HG03039 (cell line): ENCODE measurements around the gene BCL2A1.
"Not testable (repeated sequence)": the region's sequence is repeated elsewhere in the genome, so short reads cannot be mapped to it uniquely, and the experiment has no call there.

ENCODE experiments used
- ATAC-seq: cut with Tn5 transposase; IDR thresholded peaks from one replicate; pipeline ENCODE4 v1.9.1; 2021; ENCODE audit warnings: mild to moderate bottlenecking, moderate library complexity; ENCODE audit not compliant: unreplicated experiment

BCL2A1 gene

DNA sequence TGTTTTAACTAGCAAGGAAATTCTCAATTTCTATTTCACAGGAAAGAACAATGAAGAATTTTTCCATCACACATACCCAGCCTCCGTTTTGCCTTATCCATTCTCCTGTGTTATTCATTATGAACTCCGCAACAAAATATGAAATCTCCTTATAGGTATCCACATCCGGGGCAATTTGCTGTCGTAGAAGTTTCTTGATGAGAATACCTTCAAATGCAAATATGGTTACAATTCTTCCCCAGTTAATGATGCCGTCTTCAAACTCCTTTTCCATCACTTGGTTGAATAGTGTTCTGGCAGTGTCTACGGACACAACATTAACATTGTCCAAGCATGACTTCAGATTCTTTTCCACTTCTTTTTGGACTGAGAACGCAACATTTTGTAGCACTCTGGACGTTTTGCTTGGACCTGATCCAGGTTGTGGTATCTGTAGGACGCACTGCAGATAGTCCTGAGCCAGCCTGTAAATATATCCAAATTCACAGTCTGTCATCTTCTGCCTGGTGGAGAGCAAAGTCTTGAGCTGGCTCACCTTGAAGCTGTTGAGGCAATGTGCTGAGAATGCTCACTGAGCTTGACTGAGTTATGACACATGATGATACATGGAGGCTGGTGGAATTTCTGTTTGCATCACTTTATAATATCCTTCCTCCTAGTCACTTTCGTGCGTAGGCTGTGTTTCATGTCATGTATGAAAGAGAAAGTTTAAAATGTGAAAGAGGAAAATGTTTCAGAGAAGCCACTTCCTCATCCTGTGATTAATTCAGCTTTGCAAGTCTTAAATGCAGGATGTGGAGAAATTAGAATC is at the start of gene BCL2A1:
BCL2A1 (minus strand) TSS at position 573 of the 811 bp plus-strand sequence; CDS start at position 496, 77 bp downstream.
- peak; percentile 38 for ATAC-seq

DNA sequence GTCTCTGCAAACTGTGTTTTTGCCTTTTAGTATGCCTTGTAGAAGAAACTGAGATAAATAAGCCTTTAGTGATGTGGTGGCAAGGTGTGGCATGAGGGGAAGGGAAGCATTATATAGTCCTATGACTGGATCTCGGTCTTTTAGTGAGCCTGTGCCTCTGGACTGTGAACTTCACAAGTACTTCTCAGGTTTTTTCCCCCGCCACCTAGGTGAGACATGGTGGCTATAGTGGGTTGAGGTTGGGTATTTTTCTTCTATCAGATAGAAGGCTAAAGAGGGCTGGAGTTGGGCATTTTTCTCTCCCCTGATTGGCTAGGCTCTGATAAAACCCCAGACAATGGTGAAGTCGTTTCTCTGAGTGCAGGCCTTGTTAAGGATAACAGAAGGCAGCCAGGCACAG is 49.7 kb upstream of the BCL2A1 start:
- ATAC-seq: no peak

DNA sequence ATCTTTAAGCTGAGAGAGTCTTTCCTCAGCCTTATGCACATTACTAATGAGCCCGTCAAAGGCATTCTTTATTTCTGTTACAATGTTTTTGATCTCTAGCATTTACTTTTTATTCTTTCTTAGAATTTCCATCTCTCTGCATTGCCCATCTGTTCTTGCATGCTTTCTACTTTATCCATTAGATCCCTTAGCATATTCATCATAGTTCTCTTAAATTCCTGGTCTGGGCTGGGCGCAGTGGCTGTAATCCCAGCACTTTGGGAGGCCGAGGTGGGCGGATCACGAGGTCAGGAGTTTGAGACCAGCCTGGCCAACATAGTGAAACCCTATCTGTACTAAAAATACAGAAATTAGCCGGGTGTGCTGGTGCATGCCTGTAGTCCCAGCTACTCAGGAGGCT is 49.2 kb upstream of the BCL2A1 start:
- not testable (repeated sequence) for ATAC-seq

DNA sequence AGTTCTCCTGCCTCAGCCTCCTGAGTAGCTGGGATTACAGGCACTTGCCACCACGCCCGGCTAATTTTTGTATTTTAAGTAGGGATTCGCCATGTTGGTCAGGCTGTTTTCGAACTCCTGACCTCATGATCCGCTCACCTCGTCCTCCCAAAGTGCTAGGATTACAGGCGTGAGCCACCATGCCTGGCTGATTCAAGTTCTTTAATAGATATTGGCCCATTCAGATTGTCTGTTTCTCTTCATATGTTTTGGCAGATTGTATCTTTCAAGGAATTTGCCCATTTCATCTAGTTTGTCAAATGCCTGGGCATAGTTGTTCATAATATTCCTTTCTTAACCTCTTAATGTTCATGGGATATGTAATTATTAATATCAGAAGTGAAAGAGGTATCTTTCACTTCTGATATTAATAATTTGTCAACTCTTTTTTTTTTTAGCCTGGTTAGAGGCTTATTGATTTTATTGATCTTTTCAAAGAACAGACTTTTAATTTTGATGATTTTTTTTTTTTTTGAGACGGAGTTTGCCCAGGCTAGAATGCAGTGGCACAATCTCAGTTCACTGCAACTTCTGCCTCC is 48.3 kb upstream of the BCL2A1 start:
- no peak for ATAC-seq

DNA sequence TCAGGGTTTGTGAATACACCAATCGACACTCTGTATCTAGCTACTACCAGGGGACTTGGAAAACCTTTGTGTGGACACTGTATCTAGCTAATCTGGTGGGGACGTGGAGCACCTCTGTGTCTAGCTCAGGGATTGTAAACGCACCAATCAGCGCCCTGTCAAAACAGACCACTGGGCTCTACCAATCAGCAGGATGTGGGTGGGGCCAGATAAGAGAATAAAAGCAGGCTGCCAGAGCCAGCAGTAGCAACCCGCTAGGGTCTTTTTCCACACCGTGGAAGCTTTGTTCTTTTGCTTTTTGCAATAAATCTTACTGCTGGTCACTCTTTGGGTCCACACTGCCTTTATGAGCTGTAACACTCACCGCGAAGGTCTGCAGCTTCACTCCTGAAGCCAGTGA is 46.1 kb upstream of the BCL2A1 start:
- not testable (repeated sequence) for ATAC-seq

DNA sequence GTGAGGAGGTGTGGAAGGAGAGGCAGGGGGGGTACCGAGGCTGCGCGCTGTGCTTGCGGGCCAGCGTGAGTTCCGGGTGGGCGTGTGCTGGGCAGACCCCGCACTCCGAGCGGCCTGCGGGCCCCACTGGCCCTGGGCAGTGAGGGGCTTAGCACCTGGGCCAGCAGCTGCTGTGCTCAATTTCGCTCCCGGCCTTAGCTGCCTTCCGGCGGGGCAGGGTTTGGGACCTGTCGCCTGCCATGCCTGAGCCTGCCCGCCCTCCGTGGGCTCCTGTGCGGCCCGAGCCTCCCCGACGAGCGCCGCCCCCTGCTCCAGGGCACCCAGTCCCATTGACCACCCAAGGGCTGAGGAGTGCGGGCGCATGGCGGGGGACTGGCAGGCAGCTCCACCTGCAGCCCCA is 45.5 kb upstream of the BCL2A1 start:
- ATAC-seq: not testable (repeated sequence)

DNA sequence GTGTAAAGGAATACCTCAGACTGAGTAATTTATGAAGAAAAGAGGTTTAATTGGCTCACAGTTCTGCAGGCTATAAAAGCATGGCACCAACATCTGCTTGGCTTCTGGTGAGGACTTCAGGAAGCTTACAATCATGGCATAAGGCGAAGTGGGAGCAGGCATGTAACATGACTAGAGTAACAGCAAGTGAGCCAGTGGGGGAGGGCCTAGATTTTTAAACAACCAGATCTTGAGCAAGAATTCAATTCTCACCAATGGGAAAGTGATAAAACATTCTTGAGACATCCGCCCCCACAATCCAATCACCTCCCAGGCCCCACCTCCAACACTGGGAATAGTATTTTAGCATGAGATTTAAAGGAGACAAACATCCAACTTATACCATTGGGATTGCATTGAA is 44.2 kb upstream of the BCL2A1 start:
- no peak for ATAC-seq

DNA sequence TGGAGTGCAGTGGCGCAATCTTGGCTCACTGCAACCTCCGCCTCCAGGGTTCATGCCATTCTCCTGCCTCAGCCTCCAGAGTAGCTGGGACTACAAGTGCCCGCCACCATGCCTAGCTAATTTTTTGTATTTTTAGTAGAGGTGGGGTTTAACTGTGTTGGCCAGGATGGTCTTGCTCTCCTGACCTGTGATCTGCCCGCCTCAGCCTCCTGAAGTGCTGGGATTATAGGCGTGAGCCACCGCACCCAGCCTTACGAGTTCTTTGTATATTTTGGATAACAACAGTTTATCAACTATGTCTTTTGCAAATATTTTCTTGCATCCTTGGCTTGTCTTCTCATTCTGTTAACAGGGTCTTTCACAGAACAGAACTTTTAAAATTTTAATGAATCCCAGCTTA is 43.2 kb upstream of the BCL2A1 start:
- not testable (repeated sequence) for ATAC-seq

DNA sequence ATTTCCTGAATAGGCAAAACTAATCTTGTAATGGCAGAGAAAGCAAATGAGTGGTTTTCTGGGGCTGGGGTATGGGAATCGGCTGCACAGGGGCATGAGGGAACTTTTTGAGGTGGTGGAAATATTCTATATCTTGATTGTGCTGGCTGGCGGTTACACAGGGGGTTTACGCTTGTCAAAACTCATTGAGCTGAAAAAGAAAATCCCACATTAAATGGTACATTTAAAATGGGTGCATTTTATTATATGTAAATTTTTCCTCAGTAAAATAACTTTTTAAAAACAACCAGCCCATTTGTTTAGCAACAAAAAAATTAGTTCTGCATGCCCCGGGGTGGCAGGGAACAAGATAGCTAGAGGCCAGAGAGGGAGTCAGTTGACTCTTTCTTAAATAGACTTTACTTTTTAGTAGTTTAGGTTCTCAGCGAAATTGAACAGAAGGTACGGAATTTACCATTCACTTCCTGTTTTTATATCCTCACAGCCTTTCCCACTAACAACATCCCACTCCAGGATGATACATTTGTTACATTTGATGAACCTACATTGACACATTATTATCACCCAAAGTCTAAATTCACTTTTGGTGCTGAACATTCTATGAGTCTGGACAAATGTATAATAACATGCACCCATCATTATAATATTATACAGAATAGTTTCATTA is 41.2 kb upstream of the BCL2A1 start:
- ATAC-seq: no peak

DNA sequence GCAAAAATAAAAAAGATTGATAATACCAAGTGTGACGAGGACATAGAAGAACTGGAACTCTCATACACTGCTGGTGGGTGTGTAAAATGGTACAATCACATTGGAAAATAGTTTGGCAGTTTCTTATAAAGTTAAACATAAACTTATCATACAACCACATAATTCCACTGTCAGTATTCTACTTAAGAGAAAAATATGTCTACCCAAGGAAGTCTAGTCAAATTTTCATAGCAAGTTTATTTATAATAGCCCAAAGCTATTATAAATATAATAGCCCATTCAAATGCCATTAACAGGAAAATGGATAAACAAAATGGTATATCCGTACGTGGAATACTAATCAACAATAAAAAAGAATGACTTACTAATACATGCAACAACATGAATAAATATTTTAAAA is 40.6 kb upstream of the BCL2A1 start:
- no peak for ATAC-seq

DNA sequence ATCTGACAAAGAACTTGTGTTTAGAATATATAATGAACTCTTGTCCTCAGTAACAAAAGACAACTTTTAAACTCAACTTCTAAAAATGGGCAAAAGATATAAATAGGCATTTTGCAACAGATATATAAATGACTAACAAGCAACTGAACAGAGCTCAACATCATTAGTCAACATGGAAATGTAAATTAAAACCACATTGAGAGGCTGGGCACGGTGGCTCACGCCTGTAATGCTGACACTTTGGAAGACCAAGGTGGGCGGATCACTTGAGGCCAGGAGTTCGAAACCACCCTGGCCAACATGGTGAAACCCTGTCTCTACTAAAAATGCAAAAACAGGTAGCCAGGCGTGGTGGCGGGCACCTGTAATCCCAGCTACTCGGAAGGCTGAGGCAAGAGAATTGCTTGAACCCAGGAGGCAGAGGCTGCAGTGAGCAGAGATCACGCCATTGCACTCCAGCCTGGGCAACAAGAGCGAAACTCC is 40.1 kb upstream of the BCL2A1 start:
- ATAC-seq: peak; percentile 43

DNA sequence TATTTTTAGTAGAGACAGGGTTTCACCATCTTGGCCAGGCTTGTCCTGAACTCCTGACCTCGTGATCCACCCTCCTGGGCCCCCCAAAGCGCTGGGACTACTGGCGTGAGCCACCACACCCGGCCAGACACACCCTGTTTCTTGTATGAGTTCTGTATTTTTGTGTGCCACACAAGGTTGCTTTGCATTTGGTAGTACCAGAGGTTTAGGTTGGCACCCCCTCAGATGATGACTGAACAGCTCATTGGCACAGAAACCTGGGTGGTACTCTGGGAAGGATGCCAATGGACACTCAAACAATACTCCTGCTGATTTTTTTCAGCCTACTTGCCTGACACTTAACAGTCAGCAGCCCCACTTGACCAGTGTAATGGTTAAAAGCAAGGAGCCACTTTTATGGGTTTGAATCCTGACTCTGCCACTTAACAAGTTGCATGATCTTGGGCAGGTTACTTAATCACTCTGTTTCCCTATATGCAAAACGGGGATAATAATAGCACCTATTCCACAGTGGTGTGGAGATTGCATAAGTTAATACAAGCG is 39.2 kb upstream of the BCL2A1 start:
- no peak for ATAC-seq

DNA sequence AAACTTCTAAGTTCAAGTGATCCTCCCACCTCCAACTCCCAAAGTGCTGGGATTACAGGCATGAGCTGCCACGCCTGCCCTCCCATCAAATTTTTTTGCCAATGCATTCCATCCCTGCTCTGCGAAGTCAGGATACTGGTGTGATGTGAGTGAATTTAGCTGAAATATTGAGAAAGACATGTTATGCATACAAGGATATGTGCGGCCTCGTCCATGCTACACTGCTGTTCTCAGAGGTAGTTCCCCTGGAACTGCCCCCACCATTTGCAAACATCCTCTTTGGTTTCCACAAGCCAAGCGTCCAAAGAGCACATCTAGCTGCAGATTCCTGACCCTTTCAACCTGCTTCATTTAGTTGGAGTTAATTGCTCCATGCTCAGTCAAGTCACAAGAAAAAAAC is 36.5 kb upstream of the BCL2A1 start:
- no peak for ATAC-seq

DNA sequence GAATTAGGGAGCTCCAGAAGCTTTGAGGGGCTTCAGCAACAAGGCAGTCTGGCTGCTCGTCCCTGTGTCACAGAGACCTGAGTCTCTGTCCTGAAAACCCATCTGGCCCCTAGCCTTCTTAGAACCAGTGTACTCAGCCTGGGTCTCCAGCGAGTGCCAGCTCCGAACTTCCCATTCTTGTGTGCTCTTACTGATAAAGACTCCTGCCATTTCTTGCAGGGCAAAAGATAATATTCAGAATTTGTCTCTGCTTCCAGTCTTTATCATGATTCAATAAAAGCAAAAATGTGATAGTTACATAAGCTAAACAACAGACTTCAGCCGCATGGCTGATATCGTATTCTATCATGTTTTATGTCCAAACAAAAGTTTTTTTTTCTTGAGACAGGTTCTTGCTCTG is 36.0 kb upstream of the BCL2A1 start:
- no peak for ATAC-seq

DNA sequence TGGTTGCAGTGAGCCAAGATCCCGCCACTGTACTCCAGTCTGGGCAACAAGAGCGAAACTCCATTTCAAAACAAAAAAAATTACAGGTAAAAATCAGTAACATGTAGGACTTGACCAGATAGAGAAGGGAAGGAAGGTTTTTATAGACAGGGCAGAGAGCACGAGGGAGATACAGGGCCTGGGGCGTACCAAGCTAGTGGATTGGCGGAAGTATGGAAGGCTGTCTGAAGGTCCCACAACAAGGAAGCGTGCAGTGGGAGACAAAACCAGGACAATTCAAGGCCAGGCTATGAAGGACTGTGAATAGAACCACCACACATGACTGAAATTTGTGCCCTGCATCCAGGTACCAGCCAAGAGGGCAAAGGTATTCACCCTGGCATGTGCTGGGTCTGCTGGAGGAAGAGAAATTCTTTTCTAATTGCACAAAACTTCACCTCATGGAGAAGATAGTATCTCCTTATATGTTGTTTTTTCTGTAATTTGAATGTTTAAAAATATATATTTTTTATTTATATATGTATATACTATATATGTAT is 33.0 kb upstream of the BCL2A1 start:
- ATAC-seq: no peak

DNA sequence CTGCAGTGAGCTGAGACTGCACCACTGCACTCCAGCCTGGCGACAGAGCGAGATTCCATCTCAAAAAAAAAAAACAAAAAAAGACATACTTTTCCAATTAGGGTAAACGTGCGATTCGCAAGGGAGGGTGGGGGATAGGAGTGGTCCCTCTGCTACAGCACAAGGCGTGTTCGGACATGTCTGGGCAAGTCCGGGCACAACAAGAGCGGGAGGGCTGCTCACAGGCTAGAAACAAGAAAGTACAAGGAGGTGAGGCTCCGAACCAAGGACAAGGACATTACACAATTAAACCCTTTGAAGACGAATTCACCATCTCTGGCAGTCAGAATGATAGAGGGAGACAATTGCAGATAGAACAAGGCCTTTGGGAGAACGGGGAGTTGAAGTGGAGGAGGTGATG is 32.2 kb upstream of the BCL2A1 start:
- no peak for ATAC-seq

DNA sequence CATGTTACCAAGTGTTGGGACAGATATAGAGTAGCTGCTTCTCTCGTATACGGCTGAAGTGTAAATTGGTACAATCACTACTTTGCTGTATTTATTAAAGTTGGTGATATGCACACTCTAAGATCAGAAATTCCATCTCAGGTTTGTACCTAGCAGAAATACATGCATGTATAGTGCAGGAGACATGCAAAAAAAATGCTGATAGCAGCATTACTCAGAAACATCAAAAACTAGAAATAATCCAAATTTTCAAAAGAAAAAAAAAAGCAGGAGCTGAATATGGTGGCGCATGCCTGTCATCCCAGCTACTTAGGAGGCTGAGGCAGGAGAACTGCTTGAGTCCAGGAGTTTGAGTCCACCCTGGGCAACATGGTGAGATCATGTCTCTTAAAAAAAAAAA is 31.3 kb upstream of the BCL2A1 start:
- ATAC-seq: no peak

DNA sequence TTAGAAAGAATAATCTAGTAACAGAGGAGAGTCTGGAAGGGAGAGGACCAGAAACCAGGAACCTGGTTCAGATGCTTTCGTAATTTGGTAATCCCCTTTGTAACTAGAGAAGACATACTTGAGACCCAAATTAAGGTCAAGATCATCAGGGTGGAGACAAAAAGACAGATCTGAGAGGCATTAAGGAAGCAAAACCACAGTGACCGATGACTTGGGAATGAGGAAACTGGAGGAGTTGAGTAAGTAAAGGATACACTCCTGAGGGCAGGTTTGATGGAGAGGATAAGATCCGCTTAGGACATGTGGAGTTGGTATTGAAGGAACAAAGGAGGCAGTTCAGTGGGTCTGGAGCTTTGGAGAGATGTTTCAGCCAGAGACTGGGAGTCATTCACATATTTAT is 23.6 kb upstream of the BCL2A1 start:
- no peak for ATAC-seq

DNA sequence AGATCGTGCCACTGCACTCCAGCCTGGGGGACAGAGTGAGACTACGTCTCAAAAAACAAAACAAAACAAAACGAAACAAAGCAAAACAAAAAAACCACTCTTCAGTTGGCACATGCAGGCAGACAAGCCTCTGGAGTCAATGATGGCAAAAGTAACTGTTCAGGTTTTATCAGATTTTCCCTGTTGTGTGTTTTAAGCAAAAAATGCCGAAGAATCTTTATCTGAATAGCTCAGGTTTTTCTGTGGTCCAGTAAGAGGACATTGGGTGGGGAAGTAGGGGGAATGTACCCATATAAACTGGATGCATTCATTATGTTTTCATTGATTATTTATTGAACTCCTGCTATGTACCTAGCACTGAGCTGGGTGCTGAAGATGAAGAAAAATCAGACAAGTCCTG is 20.8 kb upstream of the BCL2A1 start:
- no peak for ATAC-seq

DNA sequence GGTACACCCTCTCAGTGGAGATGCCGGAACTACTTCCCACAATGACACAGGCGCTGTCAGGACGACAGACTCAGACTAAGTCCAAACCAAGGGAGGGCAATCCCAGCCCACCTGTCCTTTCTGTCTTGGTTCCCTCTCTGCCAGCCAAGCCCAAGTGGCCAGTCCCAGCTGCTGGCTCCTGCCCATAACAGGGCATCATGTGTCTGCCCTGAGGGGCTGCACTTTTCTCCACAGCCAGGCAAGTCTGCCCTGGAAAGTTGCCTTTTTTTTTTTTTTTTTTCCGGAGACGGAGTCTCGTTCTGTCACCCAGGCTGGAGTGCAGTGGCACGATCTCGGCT is 20.0 kb upstream of the BCL2A1 start:
- no peak for ATAC-seq

DNA sequence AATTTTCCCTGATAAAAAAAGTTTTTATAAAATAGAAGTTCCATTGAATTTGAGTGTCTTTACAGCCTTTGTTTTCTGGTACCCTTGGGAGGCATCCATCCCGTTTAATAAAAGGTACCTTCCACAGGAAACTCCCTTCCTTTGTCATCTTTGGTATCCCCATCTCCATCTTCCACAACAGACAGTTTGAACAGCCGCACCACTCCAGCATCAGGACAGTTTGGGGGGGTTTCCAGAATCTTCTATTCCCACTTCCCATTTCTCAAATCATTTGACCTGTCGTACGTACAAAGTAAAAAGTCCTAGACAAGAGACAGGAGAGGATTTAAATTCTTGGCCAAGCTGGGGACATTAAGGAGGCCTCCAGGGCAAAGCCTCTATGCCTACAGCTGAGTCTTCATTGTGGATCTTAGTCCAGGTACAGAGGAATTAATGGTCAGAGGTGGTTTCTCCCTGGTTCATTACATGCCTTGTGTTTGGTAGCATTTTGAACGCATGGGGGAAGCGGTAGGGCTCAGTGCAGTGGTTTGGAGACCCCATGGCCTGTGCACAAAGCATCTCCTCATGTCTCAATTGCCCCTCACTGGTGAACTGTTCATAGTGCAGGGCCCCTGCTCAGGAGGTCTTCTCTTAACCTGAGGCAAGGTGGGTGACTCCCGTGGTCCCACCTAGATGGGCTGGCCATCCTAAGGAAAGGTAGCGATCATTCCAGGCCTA is 19.4 kb upstream of the BCL2A1 start:
- no peak for ATAC-seq
